GM12878 (cell line): ENCODE measurements around the gene POLK. TPM values are rescaled to one million over a fixed set of nuclear protein-coding genes. Genes with fewer than 3 reads are reported as not detected.

ENCODE experiments used
- ATF3 ChIP-seq: IDR thresholded peaks from 2 replicates; pipeline ENCODE4 v1.6.1; 2011; ENCODE audit warnings: low read depth, mild to moderate bottlenecking, low read length, moderate library complexity, borderline replicate concordance; ENCODE audit errors: extremely low read depth
- BHLHE40 ChIP-seq, 2 experiments: fragments of 450-650 bp in 1 of 2; IDR thresholded peaks; 2 replicates each; pipeline ENCODE4 v1.6.1; 2011 to 2017; ENCODE audit warnings: low read depth in 2 of 2, borderline replicate concordance in 1 of 2, improper control_type of control experiment in 1 of 2, low read length in 1 of 2, mild to moderate bottlenecking in 1 of 2
- FOXK2 ChIP-seq: fragments of 450-650 bp; IDR thresholded peaks from 2 replicates; pipeline ENCODE4 v1.6.1; 2017; ENCODE audit warnings: mild to moderate bottlenecking, moderate library complexity
- FOXM1 ChIP-seq: IDR thresholded peaks from 2 replicates; pipeline ENCODE4 v1.6.1; 2012; ENCODE audit warnings: low read depth, mild to moderate bottlenecking, inconsistent platforms, low read length, moderate library complexity
- GABPA ChIP-seq: IDR thresholded peaks from 2 replicates; pipeline ENCODE4 v1.6.1; 2014; ENCODE audit warnings: antibody characterized with exemption, low read depth, mild to moderate bottlenecking, inconsistent platforms
- IKZF2 ChIP-seq, 2 experiments: fragments of 450-650 bp; IDR thresholded peaks; 2 replicates each; pipeline ENCODE4 v1.6.1; 2017; ENCODE audit warnings: mild to moderate bottlenecking in 2 of 2, moderate library complexity in 2 of 2
- JUND ChIP-seq: IDR thresholded peaks from 2 replicates; pipeline ENCODE4 v1.6.1; 2012; ENCODE audit warnings: low read depth, mild to moderate bottlenecking, low read length, improper control_type of control experiment, moderate library complexity
- PAX5 ChIP-seq: IDR thresholded peaks from 2 replicates; pipeline ENCODE4 v1.6.1; 2011; ENCODE audit warnings: low read depth, low read length, borderline replicate concordance
- PBX3 ChIP-seq: IDR thresholded peaks from 2 replicates; pipeline ENCODE4 v1.6.1; 2011; ENCODE audit warnings: mild to moderate bottlenecking, low read depth, low read length, moderate library complexity; ENCODE audit not compliant: insufficient replicate concordance
- POLR2AphosphoS2 ChIP-seq: IDR thresholded peaks from 2 replicates; pipeline ENCODE4 v1.6.1; 2011; ENCODE audit warnings: low read depth, mild to moderate bottlenecking, low read length, improper control_type of control experiment, moderate library complexity
- RELA ChIP-seq: fragments of 450-650 bp; IDR thresholded peaks from 2 replicates; pipeline ENCODE4 v1.8.0; 2014; ENCODE audit warnings: borderline replicate concordance; ENCODE audit not compliant: partially characterized antibody
- SUZ12 ChIP-seq: fragments of 200-600 bp; sonication (generic); IDR thresholded peaks from one replicate; pipeline ENCODE4 v1.6.1; 2018; ENCODE audit warnings: antibody characterized with exemption, mild to moderate bottlenecking; ENCODE audit not compliant: unreplicated experiment
- TAF1 ChIP-seq: IDR thresholded peaks from 2 replicates; pipeline ENCODE4 v1.6.1; 2011; ENCODE audit warnings: mild to moderate bottlenecking, low read depth, low read length, borderline replicate concordance
- ZNF217 ChIP-seq: fragments of 450-650 bp; IDR thresholded peaks from 2 replicates; pipeline ENCODE4 v1.6.1; 2017; ENCODE audit warnings: antibody characterized with exemption, mild to moderate bottlenecking
- ZNF592 ChIP-seq: fragments of 450-650 bp; IDR thresholded peaks from 2 replicates; pipeline ENCODE4 v1.6.1; 2017; ENCODE audit warnings: mild to moderate bottlenecking, moderate library complexity
- polyA plus RNA-seq, 11 experiments: library from polyadenylated mRNA; depleted of rRNA in 4 of 11; unstranded in 6 of 11; stranded (reverse) in 5 of 11; fragments of >200 nt; fragmentation: Nextera tagmentation in 4 of 11; fragmentation: Illumina TruSeq in 1 of 11; extraction: Ambion mirVana in 4 of 11; extraction: Trizol in 1 of 11; gene quantifications; 1 replicate in 1 of 11; 2 replicates in 10 of 11; pipeline versions ENCODE4 v1.2.1 to v1.2.3, GENCODE V29; 2011 to 2016; ENCODE audit warnings: inconsistent platforms in 2 of 11, missing spikeins in 2 of 11, low read depth in 1 of 11
- total RNA-seq, 4 experiments: library from RNA; depleted of rRNA in 3 of 4; stranded (reverse); fragments of >200 nt in 3 of 4; fragmentation: Illumina TruSeq in 1 of 4; extraction: Trizol in 1 of 4; gene quantifications; 2 replicates each; pipeline versions ENCODE4 v1.2.1 to v1.2.3, GENCODE V29; 2013 to 2021
- TF ChIP-seq, protein P1 (sequence below): fragments of 450-650 bp; IDR thresholded peaks from 2 replicates; pipeline ENCODE4 v1.6.1; 2017; ENCODE audit warnings: mild to moderate bottlenecking
- TF ChIP-seq, protein P2 (sequence below): fragments of 450-650 bp; IDR thresholded peaks from 2 replicates; pipeline ENCODE4 v1.6.1; 2017; ENCODE audit warnings: mild to moderate bottlenecking, moderate library complexity

The POLK gene
- total and polyA plus RNA-seq, 10 of the 15 experiments (the other 5 are each of a cell fraction or from before 2014, with no cell fraction given), result 10.4 to 47.6 (median 29.0) TPM

GRCh38 chr5:75566710-75567309 is 55.1 kb downstream of the POLK start (continued):
- peak; percentile 19 for TF ChIP-seq PBX3
- TF ChIP-seq POLR2AphosphoS2, result no peak
- peak; percentile 88 for TF ChIP-seq RELA
- TF ChIP-seq BHLHE40 (IDR thresholded peaks at IDR 0.05; ENCODE audit: borderline replicate concordance in 1 of 2, low read depth in 2 of 2, low read length in 1 of 2), result peak in 1 of 2 experiments; percentile 58; a peak in 3 of 4 replicates
- peak; percentile 99 for TF ChIP-seq IKZF2 (IDR thresholded peaks at IDR 0.05)
- no peak for TF ChIP-seq SUZ12
- no peak; the same call in 1 of the 2 replicates for TF ChIP-seq ZNF592
- TF ChIP-seq TAF1, result peak; percentile 31; the same call in 1 of the 2 replicates
- TF ChIP-seq, protein P1, sequence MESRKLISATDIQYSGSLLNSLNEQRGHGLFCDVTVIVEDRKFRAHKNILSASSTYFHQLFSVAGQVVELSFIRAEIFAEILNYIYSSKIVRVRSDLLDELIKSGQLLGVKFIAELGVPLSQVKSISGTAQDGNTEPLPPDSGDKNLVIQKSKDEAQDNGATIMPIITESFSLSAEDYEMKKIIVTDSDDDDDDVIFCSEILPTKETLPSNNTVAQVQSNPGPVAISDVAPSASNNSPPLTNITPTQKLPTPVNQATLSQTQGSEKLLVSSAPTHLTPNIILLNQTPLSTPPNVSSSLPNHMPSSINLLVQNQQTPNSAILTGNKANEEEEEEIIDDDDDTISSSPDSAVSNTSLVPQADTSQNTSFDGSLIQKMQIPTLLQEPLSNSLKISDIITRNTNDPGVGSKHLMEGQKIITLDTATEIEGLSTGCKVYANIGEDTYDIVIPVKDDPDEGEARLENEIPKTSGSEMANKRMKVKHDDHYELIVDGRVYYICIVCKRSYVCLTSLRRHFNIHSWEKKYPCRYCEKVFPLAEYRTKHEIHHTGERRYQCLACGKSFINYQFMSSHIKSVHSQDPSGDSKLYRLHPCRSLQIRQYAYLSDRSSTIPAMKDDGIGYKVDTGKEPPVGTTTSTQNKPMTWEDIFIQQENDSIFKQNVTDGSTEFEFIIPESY, result no peak
- TF ChIP-seq GABPA, result peak; percentile 60
- peak; percentile 93 for TF ChIP-seq FOXM1
- 0 out of 2 replicates have a peak, but pooled peaks have one; percentile 46 for TF ChIP-seq PAX5
- TF ChIP-seq FOXK2, result no peak
- TF ChIP-seq ATF3, result no peak
- peak; percentile 62; the same call in 1 of the 2 replicates for TF ChIP-seq JUND
- TF ChIP-seq ZNF217, result 0 out of 2 replicates have a peak, but pooled peaks have one; percentile 53
- TF ChIP-seq, protein P2, sequence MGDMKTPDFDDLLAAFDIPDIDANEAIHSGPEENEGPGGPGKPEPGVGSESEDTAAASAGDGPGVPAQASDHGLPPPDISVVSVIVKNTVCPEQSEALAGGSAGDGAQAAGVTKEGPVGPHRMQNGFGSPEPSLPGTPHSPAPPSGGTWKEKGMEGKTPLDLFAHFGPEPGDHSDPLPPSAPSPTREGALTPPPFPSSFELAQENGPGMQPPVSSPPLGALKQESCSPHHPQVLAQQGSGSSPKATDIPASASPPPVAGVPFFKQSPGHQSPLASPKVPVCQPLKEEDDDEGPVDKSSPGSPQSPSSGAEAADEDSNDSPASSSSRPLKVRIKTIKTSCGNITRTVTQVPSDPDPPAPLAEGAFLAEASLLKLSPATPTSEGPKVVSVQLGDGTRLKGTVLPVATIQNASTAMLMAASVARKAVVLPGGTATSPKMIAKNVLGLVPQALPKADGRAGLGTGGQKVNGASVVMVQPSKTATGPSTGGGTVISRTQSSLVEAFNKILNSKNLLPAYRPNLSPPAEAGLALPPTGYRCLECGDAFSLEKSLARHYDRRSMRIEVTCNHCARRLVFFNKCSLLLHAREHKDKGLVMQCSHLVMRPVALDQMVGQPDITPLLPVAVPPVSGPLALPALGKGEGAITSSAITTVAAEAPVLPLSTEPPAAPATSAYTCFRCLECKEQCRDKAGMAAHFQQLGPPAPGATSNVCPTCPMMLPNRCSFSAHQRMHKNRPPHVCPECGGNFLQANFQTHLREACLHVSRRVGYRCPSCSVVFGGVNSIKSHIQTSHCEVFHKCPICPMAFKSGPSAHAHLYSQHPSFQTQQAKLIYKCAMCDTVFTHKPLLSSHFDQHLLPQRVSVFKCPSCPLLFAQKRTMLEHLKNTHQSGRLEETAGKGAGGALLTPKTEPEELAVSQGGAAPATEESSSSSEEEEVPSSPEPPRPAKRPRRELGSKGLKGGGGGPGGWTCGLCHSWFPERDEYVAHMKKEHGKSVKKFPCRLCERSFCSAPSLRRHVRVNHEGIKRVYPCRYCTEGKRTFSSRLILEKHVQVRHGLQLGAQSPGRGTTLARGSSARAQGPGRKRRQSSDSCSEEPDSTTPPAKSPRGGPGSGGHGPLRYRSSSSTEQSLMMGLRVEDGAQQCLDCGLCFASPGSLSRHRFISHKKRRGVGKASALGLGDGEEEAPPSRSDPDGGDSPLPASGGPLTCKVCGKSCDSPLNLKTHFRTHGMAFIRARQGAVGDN, result peak; percentile 83
